GM18873 (cell line): ENCODE data around the gene ADGRG3.

Experiments
- ATAC-seq: cut with Tn5 transposase; IDR thresholded peaks from one replicate; pipeline ENCODE4 v1.9.1; 2021; ENCODE audit warnings: mild to moderate bottlenecking, moderate library complexity, moderate number of reproducible peaks; ENCODE audit not compliant: unreplicated experiment, low FRiP score

ADGRG3 gene

GRCh38 chr16:57677622-57678369 lies 9.7 kb downstream of the ADGRG3 start:
- ATAC-seq, result no peak

DNA sequence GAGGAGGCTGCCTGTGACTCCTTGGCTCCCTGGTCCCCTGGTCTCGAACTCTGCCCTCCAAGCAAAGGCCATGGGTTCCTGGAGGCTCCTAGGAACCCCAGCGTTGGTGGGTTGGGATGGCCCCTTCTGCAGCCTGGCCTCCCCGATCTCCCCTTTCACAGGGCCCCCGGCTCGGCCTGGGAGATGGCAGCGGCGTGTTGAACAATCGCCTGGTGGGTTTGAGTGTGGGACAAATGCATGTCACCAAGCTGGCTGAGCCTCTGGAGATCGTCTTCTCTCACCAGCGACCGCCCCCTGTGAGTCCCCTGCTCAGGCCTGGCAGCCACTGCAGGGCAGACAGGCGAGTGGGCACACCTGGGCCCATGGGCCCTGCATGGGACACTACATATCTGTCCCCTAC lies 10.9 kb downstream of the ADGRG3 start:
- no peak for ATAC-seq

DNA sequence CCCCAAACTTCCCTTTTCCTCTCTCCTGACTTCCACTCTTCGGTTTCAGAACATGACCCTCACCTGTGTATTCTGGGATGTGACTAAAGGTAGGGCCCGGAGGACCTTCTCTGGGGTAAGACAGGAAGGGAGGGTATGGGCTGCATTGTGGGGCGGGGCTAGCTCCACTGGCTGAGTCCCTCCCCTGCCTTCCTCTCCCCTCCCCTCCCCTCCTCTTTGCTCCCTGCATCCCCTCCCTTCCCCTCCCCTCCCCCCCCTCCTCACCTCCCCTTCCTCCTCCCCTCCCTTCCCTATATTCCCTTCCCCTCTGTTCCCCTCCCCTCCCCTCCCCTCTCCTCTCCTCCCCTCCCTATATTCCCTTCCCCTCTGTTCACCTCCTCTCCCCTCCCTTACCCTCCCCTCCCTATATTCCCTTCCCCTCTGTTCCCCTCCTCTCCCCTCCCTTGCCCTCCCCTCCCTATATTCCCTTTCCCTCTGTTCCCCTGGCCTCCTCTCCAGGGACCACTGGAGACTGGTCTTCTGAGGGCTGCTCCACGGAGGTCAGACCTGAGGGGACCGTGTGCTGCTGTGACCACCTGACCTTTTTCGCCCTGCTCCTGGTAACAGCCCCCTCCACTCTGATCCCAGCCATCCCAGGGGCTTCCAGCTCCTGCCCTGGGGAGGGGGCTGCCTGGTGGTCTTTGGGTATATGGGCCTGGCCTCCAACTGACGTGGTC lies 11.8 kb downstream of the ADGRG3 start:
- ATAC-seq, result no peak

DNA sequence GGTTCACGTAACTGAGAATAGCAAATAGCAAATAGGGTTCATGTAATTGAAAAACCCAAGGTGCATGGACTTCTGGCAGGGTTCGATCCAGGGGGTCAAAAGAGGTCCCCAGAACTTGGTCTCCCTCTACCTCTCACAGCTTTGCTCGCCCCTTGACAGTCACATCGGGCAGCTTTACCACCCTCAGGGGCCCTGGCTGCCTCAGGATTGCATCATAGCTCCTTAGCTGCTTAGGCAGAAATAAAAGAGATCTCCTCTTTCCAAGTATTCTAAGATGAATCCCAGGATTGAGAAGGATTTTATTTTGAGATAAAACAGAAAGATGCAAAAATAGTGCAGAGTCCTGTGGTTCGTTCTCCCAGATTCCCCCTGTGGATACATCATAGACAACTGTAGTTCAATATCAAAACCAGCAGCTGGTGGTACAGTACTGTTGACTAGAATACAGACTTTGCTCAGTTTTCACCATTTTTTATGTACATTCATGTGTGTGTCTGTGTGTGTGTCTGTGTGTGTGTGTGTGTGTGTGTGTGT lies 12.8 kb downstream of the ADGRG3 start:
- no peak for ATAC-seq

- no peak for ATAC-seq
These were observed 14.0 kb downstream of the ADGRG3 start for GRCh38 chr16:57681950-57682728.

- no peak for ATAC-seq
These were observed 14.9 kb downstream of the ADGRG3 start for GRCh38 chr16:57682809-57683635.

DNA sequence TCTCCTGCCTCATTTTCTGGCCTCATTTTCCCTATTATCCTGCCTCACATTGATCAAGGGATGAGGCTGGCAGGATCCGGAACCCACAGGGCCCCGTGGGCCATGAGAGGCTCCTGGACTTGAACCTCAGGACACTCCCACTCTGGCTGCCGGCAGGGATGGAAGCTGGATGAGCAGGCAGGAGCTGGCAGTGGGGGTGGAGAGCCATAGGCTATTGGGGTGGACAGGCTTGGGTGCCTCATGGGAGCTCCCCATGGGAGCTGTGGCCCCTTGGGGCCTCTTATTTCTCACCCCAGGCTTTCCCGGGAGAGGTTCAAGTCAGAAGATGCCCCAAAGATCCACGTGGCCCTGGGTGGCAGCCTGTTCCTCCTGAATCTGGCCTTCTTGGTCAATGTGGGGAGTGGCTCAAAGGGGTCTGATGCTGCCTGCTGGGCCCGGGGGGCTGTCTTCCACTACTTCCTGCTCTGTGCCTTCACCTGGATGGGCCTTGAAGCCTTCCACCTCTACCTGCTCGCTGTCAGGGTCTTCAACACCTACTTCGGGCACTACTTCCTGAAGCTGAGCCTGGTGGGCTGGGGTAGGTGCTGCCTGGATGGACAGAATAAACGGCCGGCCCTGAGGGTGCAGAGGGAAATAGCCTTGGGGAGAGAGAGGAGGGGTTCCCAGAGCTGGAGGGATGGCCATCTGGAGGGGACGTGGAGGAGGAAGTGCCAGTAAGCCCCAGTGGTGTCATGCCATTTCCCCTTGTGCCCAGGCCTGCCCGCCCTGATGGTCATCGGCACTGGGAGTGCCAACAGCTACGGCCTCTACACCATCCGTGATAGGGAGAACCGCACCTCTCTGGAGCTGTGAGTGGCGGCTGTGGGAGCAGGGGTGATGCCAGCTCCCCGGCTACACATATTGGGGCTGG lies 15.8 kb downstream of the ADGRG3 start:
- ATAC-seq, result no peak

DNA sequence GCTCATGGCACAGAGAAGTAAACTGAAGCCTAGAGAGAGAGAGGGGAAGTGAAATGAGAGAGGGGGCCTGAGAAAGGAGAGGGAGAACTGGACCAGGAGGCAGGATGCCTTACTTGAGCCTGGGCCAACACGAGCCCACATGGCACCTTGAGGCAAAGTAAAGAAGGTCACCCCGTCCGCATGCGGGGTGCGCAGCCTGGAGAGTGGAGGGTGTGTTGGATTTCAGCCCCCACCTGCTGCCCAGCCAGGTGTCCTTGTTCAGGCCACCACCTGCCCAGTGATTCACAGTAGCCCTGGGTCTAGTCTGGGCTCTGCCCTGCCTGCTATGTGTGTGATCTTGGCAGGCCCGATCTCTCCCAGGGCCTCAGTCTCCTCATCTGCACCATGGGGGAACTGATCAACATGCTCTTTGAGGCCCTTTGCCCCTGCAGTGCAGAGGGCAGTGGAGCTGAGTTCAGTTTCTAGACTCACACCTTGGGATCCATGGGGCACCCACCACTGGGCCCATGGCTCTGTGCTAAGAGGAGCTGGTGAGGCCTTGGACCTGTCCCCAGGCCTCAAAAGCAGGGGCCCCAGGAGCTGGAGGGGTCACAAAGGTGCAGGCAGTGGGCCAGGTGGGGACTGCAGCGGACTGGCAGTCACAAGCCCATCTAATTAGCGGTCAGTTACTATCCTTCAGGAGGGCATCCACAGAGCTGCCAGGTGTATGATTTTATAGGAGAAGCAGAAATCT lies 16.7 kb downstream of the ADGRG3 start:
- ATAC-seq, result no peak

- ATAC-seq, result no peak
These were observed 17.5 kb downstream of the ADGRG3 start for GRCh38 chr16:57685633-57686032.

GRCh38 chr16:57686577-57686976 lies 18.5 kb downstream of the ADGRG3 start:
- ATAC-seq, result no peak

DNA sequence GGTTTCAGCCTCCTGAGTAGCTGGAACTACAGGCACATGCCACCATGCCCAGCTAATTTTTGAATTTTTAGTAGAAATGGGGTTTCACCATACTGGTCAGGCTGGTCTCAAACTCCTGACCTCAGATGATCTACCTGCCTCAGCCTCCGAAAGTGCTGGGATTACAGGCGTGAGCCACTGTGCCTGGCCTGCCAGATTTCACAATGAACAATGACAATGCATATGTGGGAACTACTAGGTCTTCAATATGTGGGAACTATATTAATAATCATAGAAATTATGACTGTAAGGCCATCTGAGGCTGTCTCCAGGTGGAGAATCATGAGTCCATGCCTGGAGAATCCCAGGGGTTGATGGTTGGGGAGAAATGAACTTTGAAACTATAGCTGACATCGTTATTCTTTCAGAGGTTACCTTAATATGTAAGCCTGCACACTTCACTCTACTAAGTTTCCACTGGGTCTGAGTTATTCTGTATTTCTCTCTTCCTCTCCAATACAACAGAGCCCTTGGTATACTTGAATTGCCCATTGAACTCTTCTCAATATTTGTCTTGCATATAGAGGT lies 19.3 kb downstream of the ADGRG3 start:
- no peak for ATAC-seq

GRCh38 chr16:57688487-57688986 lies 20.4 kb downstream of the ADGRG3 start:
- ATAC-seq, result no peak

DNA sequence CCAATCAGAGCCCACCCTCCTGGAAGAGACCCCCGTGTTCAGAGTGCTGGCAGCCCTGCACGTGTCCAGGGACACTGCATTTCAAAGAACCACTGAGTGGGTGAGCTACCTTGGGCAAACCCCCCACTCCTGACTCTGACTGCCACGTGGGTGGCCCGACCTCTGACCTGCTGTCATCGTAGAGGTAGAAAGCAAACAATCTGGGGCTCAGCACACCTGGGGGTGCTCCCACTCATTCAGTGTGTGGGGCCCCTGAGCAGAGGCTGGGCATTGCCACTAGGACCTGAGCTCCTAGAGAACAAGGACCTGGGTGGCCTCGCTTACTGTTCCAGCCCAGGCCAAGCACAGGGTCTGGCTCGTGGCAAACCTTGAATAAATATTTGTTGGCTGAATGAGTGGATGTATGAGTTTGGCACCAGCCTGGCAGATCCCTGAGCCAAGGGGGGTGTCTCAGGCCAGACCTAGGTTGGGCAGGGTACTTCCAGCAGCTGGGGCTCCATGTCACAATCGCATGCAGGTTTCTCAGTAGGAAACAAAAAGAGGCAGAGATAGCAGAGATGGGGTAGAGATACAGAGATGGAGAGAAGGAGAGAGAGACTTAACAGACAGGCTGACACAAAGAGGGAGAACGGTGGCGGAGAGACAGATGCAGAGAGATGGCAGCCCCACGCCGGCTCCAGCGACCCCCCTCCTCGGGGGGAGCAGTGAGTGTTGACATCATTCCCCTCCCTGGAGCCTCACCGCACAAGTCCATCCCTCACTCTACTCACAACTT lies 21.1 kb downstream of the ADGRG3 start:
- no peak for ATAC-seq

GRCh38 chr16:57689762-57690558 lies 21.9 kb downstream of the ADGRG3 start:
- ATAC-seq, result no peak

DNA sequence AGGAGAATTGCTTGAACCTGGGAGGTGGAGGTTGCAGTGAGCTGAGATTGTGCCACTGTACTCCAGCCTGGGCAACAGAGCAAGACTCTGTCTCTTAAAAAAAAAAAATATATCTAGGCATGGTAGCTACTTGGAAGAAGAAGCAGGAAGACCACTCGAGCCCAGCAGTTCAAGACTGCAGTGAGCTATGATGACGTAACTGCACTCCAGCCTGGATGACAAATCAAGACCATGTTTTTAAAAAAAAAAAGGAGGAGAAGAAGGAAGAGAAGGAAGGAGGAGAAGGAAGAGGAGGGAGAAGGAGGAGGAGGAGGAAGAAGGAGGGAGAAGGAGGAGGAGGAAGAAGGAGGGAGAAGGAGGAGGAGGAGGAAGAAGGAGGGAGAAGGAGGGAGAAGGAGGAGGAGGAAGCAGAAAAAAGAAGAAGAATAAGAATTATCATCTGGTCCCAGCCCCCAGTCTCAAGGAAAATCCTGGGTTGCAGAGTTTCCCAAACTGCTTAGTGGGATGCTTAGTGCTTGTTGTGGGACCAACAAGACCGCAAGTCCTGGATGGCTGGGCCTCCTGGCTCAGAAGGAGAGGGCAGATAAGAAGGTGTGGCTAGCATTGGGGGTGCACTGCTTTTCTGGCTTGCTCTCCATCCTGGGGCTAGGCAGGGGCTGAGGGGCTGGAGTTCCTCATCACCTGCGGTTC lies 22.8 kb downstream of the ADGRG3 start:
- ATAC-seq, result no peak

DNA sequence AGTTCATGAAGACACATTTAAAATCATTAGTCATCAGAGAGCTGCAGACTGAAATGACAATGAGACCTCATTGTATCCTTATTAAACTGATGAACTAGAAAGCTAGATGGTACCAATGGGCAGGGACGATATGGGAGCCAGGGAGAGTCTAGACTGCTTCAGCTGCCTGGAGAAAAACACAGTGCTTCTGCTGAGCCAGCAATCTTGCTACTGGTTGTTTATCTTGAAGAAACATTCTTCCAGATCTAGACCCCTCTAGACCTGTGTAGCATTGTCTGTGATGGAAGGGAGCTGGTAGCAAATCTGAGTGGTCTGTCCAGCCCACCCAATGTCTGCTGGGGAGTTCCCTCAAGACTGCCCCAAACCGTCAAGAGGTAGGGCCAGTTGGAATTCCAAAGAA lies 24.5 kb downstream of the ADGRG3 start:
- ATAC-seq, result no peak
